ENCODE results near the gene PPBP.
"Not testable (repeated sequence)": the region's sequence is repeated elsewhere in the genome, so short reads cannot be mapped to it uniquely, and the experiment has no call there.

The PPBP gene

GRCh38 chr4:73992050-73992449 lies 4.1 kb upstream of the PPBP start:
- no peak for DNase-seq (ENCODE audit: low read depth, low spot score)

GRCh38 chr4:73991742-73992000 lies 3.7 kb upstream of the PPBP start:
- DNase-seq (ENCODE audit: low read depth, low spot score) = no peak

DNA sequence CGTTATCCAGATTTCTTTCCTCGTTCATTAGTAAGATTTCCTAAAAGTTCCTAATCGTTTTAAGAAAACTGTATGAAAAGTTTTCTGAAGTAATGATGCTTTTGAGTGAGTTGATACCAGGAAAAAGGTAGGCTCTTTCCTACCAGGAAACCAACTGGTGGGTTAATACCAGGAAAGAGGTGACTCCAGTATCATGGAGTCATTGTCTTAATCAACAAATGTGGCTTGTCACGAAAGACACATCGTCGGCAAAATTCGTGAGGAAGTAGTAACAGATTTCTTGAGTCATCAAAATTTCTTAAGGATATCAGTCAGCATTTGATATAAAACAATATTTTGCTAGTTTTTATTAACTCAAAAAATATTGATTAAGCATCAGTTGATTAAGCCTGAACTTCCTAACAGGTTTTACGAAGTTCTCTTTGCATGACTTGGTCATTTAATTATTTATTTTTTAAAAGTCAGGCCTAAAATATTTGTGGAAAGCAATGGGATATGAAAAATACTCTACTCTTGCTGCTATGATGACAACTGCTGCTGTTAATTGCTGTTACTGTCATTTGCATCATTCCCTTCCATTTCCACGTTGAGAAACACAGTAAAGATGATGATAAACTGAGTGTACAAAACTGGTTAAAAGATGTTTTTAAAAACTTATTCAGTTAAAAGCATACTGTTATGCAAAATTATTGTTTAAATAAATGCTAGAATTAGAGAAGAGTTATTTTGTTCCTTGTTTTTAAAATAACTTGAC lies 3.2 kb upstream of the PPBP start:
- no peak for DNase-seq (ENCODE audit: low read depth, low spot score)

GRCh38 chr4:73989928-73990327 lies 1.9 kb upstream of the PPBP start:
- no peak for DNase-seq (ENCODE audit: low read depth, low spot score)

DNA sequence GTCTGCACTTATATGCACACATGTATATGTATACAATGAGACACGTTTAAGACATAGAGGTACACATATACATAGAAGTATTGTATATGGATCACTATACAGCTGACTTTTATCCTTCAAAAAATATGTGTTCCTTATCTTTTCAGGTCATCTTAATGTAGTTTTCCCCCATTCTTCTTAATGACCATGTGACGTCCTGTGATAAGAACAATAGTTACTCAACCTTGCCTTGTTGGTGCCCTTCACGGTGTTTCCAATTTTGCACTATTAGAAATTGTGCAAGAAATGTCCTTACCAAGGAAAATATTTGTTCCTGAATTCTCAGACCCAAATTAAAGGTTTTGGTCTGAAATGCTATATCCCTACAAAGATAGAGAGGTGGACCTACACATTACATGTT lies 1.0 kb upstream of the PPBP start:
- DNase-seq (ENCODE audit: low read depth, low spot score) = no peak

DNA sequence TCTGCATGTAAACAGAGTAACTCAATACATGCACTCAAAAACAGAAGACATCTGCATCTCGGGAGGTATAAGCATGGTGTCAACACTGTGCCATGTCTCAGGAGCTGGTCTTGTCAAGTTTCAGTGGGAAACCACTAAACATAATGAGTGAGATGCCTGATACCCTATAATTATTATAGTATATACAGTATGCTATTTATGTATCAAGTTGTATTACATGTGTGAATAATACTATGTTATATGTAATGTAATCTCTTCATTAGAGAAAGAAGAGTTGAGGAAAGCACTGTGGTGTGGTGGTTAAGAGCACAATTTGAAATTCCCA lies 2.5 kb downstream of the PPBP start:
- no peak for DNase-seq (ENCODE audit: low read depth, low spot score)

- no peak for DNase-seq (ENCODE audit: low read depth, low spot score)
Measured at GRCh38 chr4:73984736-73985527, 3.1 kb downstream of the PPBP start.

DNA sequence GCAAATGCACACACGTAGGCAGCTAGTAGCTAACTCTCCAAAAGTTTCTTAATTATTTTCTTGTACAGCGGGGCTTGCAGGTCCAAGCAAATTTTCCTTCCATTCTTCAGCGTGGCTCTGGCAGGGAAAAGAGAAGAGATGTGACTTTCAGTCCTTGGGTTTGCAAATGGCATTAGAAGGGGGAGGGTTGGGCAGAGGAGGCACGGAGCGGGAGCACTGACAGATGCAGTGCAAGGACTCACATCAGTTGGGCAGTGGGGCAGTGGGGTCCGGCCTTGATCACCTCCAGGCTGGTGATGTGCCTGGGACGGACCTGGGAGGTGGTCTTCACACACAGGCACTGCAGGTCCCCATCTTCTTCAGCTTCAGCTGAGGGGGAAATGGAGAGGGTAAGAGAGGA lies 6.8 kb downstream of the PPBP start:
- DNase-seq (ENCODE audit: low read depth, low spot score) = not testable (repeated sequence)

DNA sequence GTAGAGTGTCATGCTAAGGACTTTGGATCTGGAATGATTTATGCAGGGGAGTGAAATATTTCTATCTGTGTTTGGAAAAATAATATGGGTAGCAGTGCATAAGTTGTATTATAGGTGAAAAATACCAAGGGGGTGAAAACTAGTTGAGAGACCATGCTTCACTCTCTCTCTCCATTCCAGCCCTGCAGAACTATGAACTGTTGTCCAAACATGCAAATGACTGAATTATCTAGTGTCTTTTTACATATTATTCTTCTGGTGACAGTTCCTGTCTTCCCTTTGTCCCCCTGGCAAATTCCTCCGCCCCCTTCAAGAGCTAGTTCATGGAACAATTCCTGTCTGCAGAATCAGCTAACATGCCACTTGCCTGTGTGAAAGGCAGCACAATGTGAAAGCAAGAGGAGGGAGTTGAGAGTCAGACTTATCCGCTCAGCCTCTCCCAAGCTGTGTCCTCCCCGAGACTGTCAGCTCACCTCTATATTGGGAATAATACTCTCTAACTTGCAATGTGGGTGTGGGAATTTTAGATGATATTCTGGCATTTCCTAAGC lies 8.5 kb downstream of the PPBP start:
- no peak for DNase-seq (ENCODE audit: low read depth, low spot score)

DNA sequence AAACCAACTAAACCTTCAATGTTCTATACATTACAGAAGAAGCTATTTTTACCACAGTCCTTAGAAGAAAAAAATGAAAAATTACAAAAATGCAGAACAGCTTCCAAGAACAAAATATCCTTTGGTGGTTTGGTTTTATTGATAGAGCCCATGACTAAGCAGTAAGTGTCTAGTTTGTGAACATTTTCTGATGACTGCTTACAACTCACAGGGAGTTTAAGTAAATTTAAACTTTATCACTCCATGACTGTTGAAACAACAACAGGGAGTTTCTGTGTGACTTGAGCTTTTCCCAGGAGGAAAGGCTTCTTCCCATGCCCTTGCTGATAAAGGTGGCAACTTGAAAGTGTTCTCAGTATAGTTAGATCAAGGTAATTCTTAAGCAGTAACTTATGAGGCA lies 9.1 kb downstream of the PPBP start:
- peak; percentile 40 for DNase-seq (ENCODE audit: low read depth, low spot score)

- DNase-seq (ENCODE audit: low read depth, low spot score) = no peak
Measured at GRCh38 chr4:73976716-73977115, 11.3 kb downstream of the PPBP start.

DNA sequence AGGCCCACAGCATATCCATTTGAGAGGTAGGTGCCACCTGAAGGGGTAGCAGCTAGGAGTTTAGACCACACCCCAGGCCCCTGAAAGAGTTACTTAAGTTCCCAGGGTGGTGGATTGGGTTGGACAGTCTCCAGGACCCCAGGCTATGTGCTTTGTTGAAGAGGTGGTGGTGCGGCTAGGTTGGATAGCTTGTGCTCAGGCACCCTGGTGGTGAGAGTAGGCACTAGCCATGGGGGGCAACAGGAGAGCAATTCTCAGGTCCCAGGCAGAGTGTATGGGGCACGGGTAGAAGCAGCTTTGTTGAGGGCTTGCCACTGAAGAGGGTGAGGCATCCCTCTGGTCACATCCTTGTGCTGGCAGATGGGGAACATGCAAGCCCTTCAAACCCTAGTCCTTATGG lies 11.8 kb downstream of the PPBP start:
- no peak for DNase-seq (ENCODE audit: low read depth, low spot score)

DNA sequence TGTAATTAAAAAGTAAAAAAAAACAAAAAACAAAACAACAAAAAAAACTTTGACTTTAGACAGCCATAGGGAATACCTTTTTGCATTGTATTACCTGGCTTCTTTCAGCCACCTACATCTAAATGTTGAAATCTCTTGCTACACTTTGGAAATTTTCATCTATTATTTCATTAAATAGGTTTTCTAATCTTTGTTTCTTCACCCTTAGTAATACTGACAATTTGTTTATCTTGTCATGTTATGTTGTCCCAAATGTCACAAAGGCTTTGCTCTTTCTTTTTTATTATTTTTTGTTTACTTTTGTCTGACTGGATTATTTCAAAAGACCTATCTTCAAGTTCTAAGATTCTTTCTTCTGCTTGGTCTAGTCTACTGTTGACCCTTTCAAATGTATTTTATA lies 13.6 kb downstream of the PPBP start:
- DNase-seq (ENCODE audit: low read depth, low spot score) = no peak

- DNase-seq (ENCODE audit: low read depth, low spot score) = no peak
Measured at GRCh38 chr4:73970945-73971344, 17.0 kb downstream of the PPBP start.

- no peak for DNase-seq (ENCODE audit: low read depth, low spot score)
Measured at GRCh38 chr4:73970011-73970410, 18.0 kb downstream of the PPBP start.

- DNase-seq (ENCODE audit: low read depth, low spot score) = no peak
Measured at GRCh38 chr4:73967866-73968265, 20.1 kb downstream of the PPBP start.

GRCh38 chr4:73964862-73965611 lies 23.0 kb downstream of the PPBP start:
- no peak for DNase-seq (ENCODE audit: low read depth, low spot score)

- DNase-seq (ENCODE audit: low read depth, low spot score) = no peak
Measured at GRCh38 chr4:73962724-73963123, 25.3 kb downstream of the PPBP start.

DNA sequence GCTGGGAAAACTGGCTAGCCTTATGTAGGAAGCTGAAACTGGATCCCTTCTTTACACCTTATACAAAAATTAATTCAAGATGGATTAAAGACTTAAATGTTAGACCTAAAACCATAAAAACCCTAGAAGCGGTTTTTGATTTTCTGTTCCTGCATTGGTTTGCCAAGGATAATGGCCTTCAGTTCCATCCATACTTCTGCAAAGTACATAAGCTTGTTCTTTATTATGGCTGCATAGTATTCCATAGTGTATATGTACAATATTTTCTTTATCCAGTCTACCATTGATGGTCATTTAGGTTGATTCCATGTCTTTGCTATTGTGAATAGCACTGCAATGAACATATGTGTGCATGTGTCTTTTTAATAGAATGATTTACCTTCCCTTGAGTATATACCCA lies 28.9 kb downstream of the PPBP start:
- DNase-seq (ENCODE audit: low read depth, low spot score) = not testable (repeated sequence)

DNA sequence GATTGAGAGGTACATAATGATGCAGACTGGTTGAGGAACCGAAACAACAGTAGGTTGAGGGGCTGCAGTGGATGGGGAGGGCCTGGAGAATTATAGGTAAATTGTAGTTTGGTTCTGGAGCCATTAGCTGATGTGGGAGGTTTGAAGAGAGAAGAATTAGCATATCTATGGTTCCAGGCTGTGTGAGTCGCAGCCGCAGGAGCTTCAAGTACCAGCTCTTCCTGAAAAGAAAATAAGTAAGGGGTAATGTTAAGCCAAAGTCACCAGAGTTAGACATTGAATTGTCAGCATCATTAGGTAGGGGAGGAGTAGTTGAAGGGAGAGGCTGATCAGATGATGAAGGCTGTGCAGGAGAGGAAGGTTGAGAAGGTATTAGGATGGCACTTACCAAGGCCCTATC lies 35.6 kb downstream of the PPBP start:
- DNase-seq (ENCODE audit: low read depth, low spot score) = no peak

- not testable (repeated sequence) for DNase-seq (ENCODE audit: low read depth, low spot score)
Measured at GRCh38 chr4:73950376-73950920, 37.5 kb downstream of the PPBP start.

DNA sequence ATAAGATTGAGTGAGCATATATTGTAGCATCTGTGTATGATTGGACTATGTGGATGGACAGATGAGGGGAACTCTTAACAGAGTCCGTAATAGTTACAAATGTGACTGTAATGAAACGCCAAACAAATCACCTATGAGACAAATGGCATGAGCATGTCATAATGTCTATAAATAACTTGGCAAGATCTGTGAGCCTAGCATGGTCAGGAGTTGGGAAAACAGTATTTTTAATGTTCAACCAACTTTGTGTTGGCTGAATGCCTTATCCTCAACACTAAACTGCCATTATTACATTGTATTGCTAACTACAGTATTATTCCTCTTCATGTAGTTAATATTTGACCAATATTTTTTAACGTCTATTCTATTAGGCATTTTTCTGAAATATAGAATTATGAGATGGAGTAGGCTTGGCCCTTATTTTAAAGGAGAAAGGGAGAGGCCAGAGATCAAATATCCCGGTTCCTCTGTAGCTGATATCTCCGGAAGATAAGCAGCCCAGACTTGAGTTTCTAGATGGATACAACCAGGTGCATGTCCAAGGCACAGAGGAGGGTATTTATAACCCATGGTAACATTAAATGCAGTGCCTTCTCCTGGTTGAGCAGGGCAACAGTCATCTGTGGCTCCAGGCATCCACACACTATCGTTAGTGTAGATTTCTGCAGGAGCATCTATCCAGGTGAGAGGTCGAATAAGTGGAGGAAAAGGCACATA lies 38.8 kb downstream of the PPBP start:
- no peak for DNase-seq (ENCODE audit: low read depth, low spot score)
